IMR-90 (cell line): ENCODE measurements around the gene REC114.

ENCODE experiments used
- BHLHE40 ChIP-seq: fragments of 150-350 bp; IDR thresholded peaks from 2 replicates; pipeline ENCODE4 v1.6.1; 2016; ENCODE audit warnings: mild to moderate bottlenecking, low read depth, low read length
- CEBPB ChIP-seq: IDR thresholded peaks from 2 replicates; pipeline ENCODE4 v1.6.1; 2012; ENCODE audit warnings: low read depth, low read length, improper control_type of control experiment
- FOS ChIP-seq: fragments of 150-350 bp; IDR thresholded peaks from 2 replicates; pipeline ENCODE4 v1.6.1; 2016; ENCODE audit warnings: low read depth, low read length
- MAZ ChIP-seq: IDR thresholded peaks from 2 replicates; pipeline ENCODE4 v1.6.1; 2012; ENCODE audit warnings: low read depth, mild to moderate bottlenecking, low read length, improper control_type of control experiment, moderate library complexity, borderline replicate concordance
- MXI1 ChIP-seq: IDR thresholded peaks from 2 replicates; pipeline ENCODE4 v1.6.1; 2012; ENCODE audit warnings: low read depth, mild to moderate bottlenecking, low read length, moderate library complexity, borderline replicate concordance
- NFE2L2 ChIP-seq: fragments of 150-350 bp; IDR thresholded peaks from 2 replicates; pipeline ENCODE4 v1.6.1; 2016; ENCODE audit warnings: low read depth, mild to moderate bottlenecking, low read length
- POLR2A ChIP-seq: IDR thresholded peaks from 2 replicates; pipeline ENCODE4 v1.6.1; 2012; ENCODE audit warnings: mild to moderate bottlenecking, low read depth, low read length
- RAD21 ChIP-seq: IDR thresholded peaks from 2 replicates; pipeline ENCODE4 v1.6.1; 2012; ENCODE audit warnings: low read length, improper control_type of control experiment
- RCOR1 ChIP-seq: IDR thresholded peaks from 2 replicates; pipeline ENCODE4 v1.6.1; 2012; ENCODE audit warnings: mild to moderate bottlenecking, low read length, improper control_type of control experiment; ENCODE audit not compliant: insufficient replicate concordance
- RFX5 ChIP-seq: IDR thresholded peaks from 2 replicates; pipeline ENCODE4 v1.8.0; 2012; ENCODE audit warnings: low read depth, mild to moderate bottlenecking, low read length, moderate library complexity
- SMC3 ChIP-seq: fragments of 150-350 bp; IDR thresholded peaks from 2 replicates; pipeline ENCODE4 v1.6.1; 2016; ENCODE audit warnings: low read depth, mild to moderate bottlenecking, antibody characterized with exemption, low read length, moderate library complexity
- TF ChIP-seq, protein P1 (sequence below): conservative IDR thresholded peaks from 2 replicates; pipeline ENCODE4 v1.5.1; 2012; ENCODE audit warnings: mild to moderate bottlenecking, low read depth, low read length, improper control_type of control experiment
- TF ChIP-seq, protein P2 (sequence below): fragments of 150-350 bp; IDR thresholded peaks from 2 replicates; pipeline ENCODE4 v1.6.1; 2017; ENCODE audit warnings: mild to moderate bottlenecking, antibody characterized with exemption, low read length, low read depth

DNA sequence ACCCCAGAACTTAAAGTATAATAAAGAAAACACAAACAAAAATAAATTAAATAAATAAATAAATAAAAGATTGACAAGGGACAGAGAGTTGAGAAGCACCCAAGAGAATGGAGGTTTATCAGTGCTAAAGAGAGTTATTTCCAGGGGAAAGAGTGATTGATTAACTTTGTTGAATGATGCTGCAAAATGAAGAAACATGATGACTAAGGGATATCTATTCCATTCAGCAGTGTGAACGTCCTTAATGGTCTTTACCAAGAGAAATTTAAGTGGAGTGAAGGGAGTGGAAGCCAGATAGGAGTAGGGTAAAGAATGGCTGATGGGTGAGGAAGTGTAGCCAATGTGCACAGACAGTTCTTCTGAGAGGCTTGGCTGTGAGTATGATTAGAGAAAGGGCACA is 11.1 kb downstream of the REC114 start:
- TF ChIP-seq, protein P1, sequence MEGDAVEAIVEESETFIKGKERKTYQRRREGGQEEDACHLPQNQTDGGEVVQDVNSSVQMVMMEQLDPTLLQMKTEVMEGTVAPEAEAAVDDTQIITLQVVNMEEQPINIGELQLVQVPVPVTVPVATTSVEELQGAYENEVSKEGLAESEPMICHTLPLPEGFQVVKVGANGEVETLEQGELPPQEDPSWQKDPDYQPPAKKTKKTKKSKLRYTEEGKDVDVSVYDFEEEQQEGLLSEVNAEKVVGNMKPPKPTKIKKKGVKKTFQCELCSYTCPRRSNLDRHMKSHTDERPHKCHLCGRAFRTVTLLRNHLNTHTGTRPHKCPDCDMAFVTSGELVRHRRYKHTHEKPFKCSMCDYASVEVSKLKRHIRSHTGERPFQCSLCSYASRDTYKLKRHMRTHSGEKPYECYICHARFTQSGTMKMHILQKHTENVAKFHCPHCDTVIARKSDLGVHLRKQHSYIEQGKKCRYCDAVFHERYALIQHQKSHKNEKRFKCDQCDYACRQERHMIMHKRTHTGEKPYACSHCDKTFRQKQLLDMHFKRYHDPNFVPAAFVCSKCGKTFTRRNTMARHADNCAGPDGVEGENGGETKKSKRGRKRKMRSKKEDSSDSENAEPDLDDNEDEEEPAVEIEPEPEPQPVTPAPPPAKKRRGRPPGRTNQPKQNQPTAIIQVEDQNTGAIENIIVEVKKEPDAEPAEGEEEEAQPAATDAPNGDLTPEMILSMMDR = no peak
- TF ChIP-seq POLR2A (no peak), RFX5 (no peak), BHLHE40 (no peak), CEBPB (no peak), RAD21 (no peak), MXI1 (no peak), SMC3 (no peak), RCOR1 (no peak), FOS (no peak), MAZ (no peak), NFE2L2 (no peak)
- TF ChIP-seq, protein P2, sequence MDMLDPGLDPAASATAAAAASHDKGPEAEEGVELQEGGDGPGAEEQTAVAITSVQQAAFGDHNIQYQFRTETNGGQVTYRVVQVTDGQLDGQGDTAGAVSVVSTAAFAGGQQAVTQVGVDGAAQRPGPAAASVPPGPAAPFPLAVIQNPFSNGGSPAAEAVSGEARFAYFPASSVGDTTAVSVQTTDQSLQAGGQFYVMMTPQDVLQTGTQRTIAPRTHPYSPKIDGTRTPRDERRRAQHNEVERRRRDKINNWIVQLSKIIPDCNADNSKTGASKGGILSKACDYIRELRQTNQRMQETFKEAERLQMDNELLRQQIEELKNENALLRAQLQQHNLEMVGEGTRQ = no peak
